ENCODE results near the gene GRIPAP1. TPM values are rescaled to one million over a fixed set of nuclear protein-coding genes. Genes with fewer than 3 reads are reported as not detected.

The GRIPAP1 gene
- total RNA-seq, 1 donor from 2014 or later: 43.4 TPM

- Histone ChIP-seq H4K20me1 (ENCODE audit: insufficient read depth, low read length) (peaks cover 79% of the 10 kb centered on the region), H3K27me3 (ENCODE audit: insufficient read depth, low read length) (no peaks in the 10 kb centered on the region), H3K4me3 (ENCODE audit: insufficient read depth, low read depth, low read length) (no peak overlapping the region), H3K36me3 (ENCODE audit: insufficient read depth, low read length) (peaks cover 9% of the 10 kb centered on the region), H3K9me3 (ENCODE audit: insufficient read depth, low read depth, low read length) (no peaks in the 10 kb centered on the region), H3K27ac (ENCODE audit: low read depth, low read length) (no peak overlapping the region), H3K4me2 (ENCODE audit: low read length) (no peak overlapping the region), H2AFZ (ENCODE audit: low read depth, low read length) (no peak overlapping the region), H3K9ac (ENCODE audit: low read length) (no peak overlapping the region), H3K4me1 (ENCODE audit: insufficient read depth, low read length) (peaks cover 12% of the 10 kb centered on the region), H3K79me2 (ENCODE audit: insufficient read depth, low read length) (peaks cover 66% of the 10 kb centered on the region)
- no peaks in the 10 kb centered on the region for H3K36me3 Mint-ChIP-seq (ENCODE audit: low read depth, unreplicated experiment)
- no peak overlapping the region for H3K4me3 Mint-ChIP-seq (ENCODE audit: unreplicated experiment)
- peaks cover 4% of the 10 kb centered on the region for H3K4me1 Mint-ChIP-seq (ENCODE audit: low read depth, unreplicated experiment)
- FAIRE-seq: peak; percentile 78
- DNase-seq (ENCODE audit: low read depth): no peak
- TF ChIP-seq EZH2 (IDR thresholded peaks at IDR 0.05; ENCODE audit: insufficient read depth, low read length) (no peak), CTCF (IDR thresholded peaks at IDR 0.05; ENCODE audit: insufficient read depth, low read depth, low read length) (no peak)
- H3K27ac Mint-ChIP-seq (ENCODE audit: unreplicated experiment): no peak overlapping the region
- no peaks in the 10 kb centered on the region for H3K9me3 Mint-ChIP-seq (ENCODE audit: unreplicated experiment)
- H3K27me3 Mint-ChIP-seq (ENCODE audit: low read depth, unreplicated experiment): no peaks in the 10 kb centered on the region
Measured at GRCh38 chrX:48939524-48940228, 62.4 kb downstream of the GRIPAP1 start.

- H3K4me3 Mint-ChIP-seq (ENCODE audit: unreplicated experiment): no peak overlapping the region
- H3K27ac Mint-ChIP-seq (ENCODE audit: unreplicated experiment): no peak overlapping the region
- DNase-seq (ENCODE audit: low read depth) (no peak), FAIRE-seq (no peak)
- no peaks in the 10 kb centered on the region for H3K36me3 Mint-ChIP-seq (ENCODE audit: low read depth, unreplicated experiment)
- no peaks in the 10 kb centered on the region for H3K27me3 Mint-ChIP-seq (ENCODE audit: low read depth, unreplicated experiment)
- Histone ChIP-seq H3K36me3 (ENCODE audit: insufficient read depth, low read length) (peaks cover 12% of the 10 kb centered on the region), H3K4me2 (ENCODE audit: low read length) (no peak overlapping the region), H3K9ac (ENCODE audit: low read length) (no peak overlapping the region), H3K79me2 (ENCODE audit: insufficient read depth, low read length) (peaks cover 60% of the 10 kb centered on the region), H3K27me3 (ENCODE audit: insufficient read depth, low read length) (no peaks in the 10 kb centered on the region), H3K9me3 (ENCODE audit: insufficient read depth, low read depth, low read length) (no peaks in the 10 kb centered on the region), H3K27ac (ENCODE audit: low read depth, low read length) (no peak overlapping the region), H3K4me3 (ENCODE audit: insufficient read depth, low read depth, low read length) (no peak overlapping the region), H4K20me1 (ENCODE audit: insufficient read depth, low read length) (peaks cover 72% of the 10 kb centered on the region), H3K4me1 (ENCODE audit: insufficient read depth, low read length) (peaks cover 12% of the 10 kb centered on the region), H2AFZ (ENCODE audit: low read depth, low read length) (no peak overlapping the region)
- H3K9me3 Mint-ChIP-seq (ENCODE audit: unreplicated experiment): no peaks in the 10 kb centered on the region
- peaks cover 4% of the 10 kb centered on the region for H3K4me1 Mint-ChIP-seq (ENCODE audit: low read depth, unreplicated experiment)
- TF ChIP-seq CTCF (IDR thresholded peaks at IDR 0.05; ENCODE audit: insufficient read depth, low read depth, low read length) (no peak), EZH2 (IDR thresholded peaks at IDR 0.05; ENCODE audit: insufficient read depth, low read length) (no peak)
Measured at GRCh38 chrX:48938721-48939425, 63.2 kb downstream of the GRIPAP1 start.

Data from astrocyte (in vitro differentiated cells and primary cell).